Nephron progenitor cell (in vitro differentiated cells): Measurements from ENCODE around the gene CLEC7A.

Source experiments
- DNase-seq: peaks from one replicate; pipeline ENCODE4 v3.0.0; 2021
- H3K27ac Mint-ChIP-seq: 2 replicates; pipeline ENCODE4 v1.8.0; 2021; ENCODE audit warnings: mild to moderate bottlenecking, moderate library complexity, mixed read lengths
- H3K27me3 Mint-ChIP-seq: 2 replicates; pipeline ENCODE4 v1.8.0; 2021; ENCODE audit warnings: mild to moderate bottlenecking, low read depth, mixed read lengths; ENCODE audit not compliant: poor library complexity
- H3K36me3 Mint-ChIP-seq: 2 replicates; pipeline ENCODE4 v1.8.0; 2021; ENCODE audit warnings: low read depth, mixed read lengths
- H3K4me1 Mint-ChIP-seq: 2 replicates; pipeline ENCODE4 v1.8.0; 2021; ENCODE audit warnings: mixed read lengths
- H3K4me3 Mint-ChIP-seq: 2 replicates; pipeline ENCODE4 v1.8.0; 2021; ENCODE audit warnings: mild to moderate bottlenecking, moderate library complexity, mixed read lengths
- H3K9me3 Mint-ChIP-seq: 2 replicates; pipeline ENCODE4 v1.8.0; 2021; ENCODE audit warnings: mild to moderate bottlenecking, moderate library complexity, mixed read lengths
- TF ChIP-seq, protein P1 (sequence below): fragments of 200-600 bp; sonication (generic); IDR thresholded peaks from 2 replicates; pipeline ENCODE4 v1.5.0; 2021; ENCODE audit warnings: antibody characterized with exemption

Gene CLEC7A

DNA sequence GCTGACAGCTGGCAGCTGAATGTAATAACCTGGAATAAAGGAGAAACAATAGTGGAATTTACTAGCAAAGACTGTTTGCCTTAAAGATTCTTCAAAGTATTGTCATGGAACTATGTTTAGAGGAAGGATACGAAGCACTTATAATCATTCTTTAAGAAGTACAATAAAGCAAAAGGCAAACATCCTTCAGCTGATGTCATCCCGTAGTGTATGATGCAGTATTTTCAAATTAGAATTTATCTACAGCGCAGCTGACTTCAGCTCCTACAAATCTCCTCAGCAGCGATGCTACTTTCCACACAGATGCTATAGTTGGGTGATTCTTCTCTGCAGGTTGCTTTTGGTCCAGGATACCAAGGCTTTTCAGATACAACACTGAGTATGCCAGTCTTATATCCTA lies 62.7 kb downstream of the CLEC7A start:
- no peak overlapping the region for H3K27ac Mint-ChIP-seq
- TF ChIP-seq, protein P1, sequence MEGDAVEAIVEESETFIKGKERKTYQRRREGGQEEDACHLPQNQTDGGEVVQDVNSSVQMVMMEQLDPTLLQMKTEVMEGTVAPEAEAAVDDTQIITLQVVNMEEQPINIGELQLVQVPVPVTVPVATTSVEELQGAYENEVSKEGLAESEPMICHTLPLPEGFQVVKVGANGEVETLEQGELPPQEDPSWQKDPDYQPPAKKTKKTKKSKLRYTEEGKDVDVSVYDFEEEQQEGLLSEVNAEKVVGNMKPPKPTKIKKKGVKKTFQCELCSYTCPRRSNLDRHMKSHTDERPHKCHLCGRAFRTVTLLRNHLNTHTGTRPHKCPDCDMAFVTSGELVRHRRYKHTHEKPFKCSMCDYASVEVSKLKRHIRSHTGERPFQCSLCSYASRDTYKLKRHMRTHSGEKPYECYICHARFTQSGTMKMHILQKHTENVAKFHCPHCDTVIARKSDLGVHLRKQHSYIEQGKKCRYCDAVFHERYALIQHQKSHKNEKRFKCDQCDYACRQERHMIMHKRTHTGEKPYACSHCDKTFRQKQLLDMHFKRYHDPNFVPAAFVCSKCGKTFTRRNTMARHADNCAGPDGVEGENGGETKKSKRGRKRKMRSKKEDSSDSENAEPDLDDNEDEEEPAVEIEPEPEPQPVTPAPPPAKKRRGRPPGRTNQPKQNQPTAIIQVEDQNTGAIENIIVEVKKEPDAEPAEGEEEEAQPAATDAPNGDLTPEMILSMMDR: no peak
- peaks cover 3% of the 10 kb centered on the region for H3K27me3 Mint-ChIP-seq
- H3K4me1 Mint-ChIP-seq: peaks cover 65% of the 10 kb centered on the region
- peaks cover 6% of the 10 kb centered on the region for H3K9me3 Mint-ChIP-seq
- peaks cover 4% of the 10 kb centered on the region for H3K36me3 Mint-ChIP-seq
- no peak for DNase-seq
- H3K4me3 Mint-ChIP-seq: no peak overlapping the region
